Measurements from ENCODE around the gene PRKAG1.

The PRKAG1 gene

GRCh38 chr12:49036029-49036428 is 17.5 kb upstream of the PRKAG1 start:
- no peak for TF ChIP-seq CTCF (IDR thresholded peaks at IDR 0.05; ENCODE audit: low read depth, low read length, missing control alignments)
- Histone ChIP-seq H3K36me3 (replicated peaks) (peaks cover 85% of the 10 kb centered on the region), H3K4me3 (ENCODE audit: low read depth, low read length) (no peak overlapping the region), H3K27me3 (replicated peaks) (no peaks in the 10 kb centered on the region), H3K27ac (no peak overlapping the region)
- no peak for DNase-seq
- in situ Hi-C loops (cut with HindIII; ENCODE audit: low pct_ligation_motif_present, low sequenced_read_pairs) = no loop called here

- DNase-seq = no peak
- TF ChIP-seq CTCF (IDR thresholded peaks at IDR 0.05; ENCODE audit: low read depth, low read length, missing control alignments) = no peak
- H3K27me3 ChIP-seq (replicated peaks) = no peaks in the 10 kb centered on the region
- H3K27ac ChIP-seq = no peak overlapping the region
- H3K36me3 ChIP-seq (replicated peaks) = peaks cover 82% of the 10 kb centered on the region
- H3K4me3 ChIP-seq (ENCODE audit: low read depth, low read length) = no peak overlapping the region
- in situ Hi-C loops (cut with HindIII; ENCODE audit: low pct_ligation_motif_present, low sequenced_read_pairs) = no loop called here
Observed at GRCh38 chr12:49034286-49034622, 15.7 kb upstream of the PRKAG1 start.

- Histone ChIP-seq H3K4me3 (ENCODE audit: low read depth, low read length) (no peak overlapping the region), H3K27me3 (replicated peaks) (no peaks in the 10 kb centered on the region), H3K36me3 (replicated peaks) (peaks cover 82% of the 10 kb centered on the region), H3K27ac (no peak overlapping the region)
- in situ Hi-C loops (cut with HindIII; ENCODE audit: low pct_ligation_motif_present, low sequenced_read_pairs) = no loop called here
- DNase-seq = no peak
- TF ChIP-seq CTCF (IDR thresholded peaks at IDR 0.05; ENCODE audit: low read depth, low read length, missing control alignments) = no peak
Observed at GRCh38 chr12:49033611-49034285, 15.2 kb upstream of the PRKAG1 start.

- H3K36me3 ChIP-seq (replicated peaks) = peaks cover 84% of the 10 kb centered on the region
- H3K27ac ChIP-seq = no peak overlapping the region
- DNase-seq = no peak
- in situ Hi-C loops (cut with HindIII; ENCODE audit: low pct_ligation_motif_present, low sequenced_read_pairs) = no loop called here
- H3K4me3 ChIP-seq (ENCODE audit: low read depth, low read length) = no peak overlapping the region
- TF ChIP-seq CTCF (IDR thresholded peaks at IDR 0.05; ENCODE audit: low read depth, low read length, missing control alignments) = no peak
- H3K27me3 ChIP-seq (replicated peaks) = no peaks in the 10 kb centered on the region
Observed at GRCh38 chr12:49032679-49033447, 14.3 kb upstream of the PRKAG1 start.

GRCh38 chr12:49032276-49032675 is 13.7 kb upstream of the PRKAG1 start:
- Histone ChIP-seq H3K36me3 (replicated peaks) (peaks cover 84% of the 10 kb centered on the region), H3K27me3 (replicated peaks) (no peaks in the 10 kb centered on the region), H3K27ac (no peak overlapping the region), H3K4me3 (ENCODE audit: low read depth, low read length) (no peak overlapping the region)
- no peak for TF ChIP-seq CTCF (IDR thresholded peaks at IDR 0.05; ENCODE audit: low read depth, low read length, missing control alignments)
- in situ Hi-C loops (cut with HindIII; ENCODE audit: low pct_ligation_motif_present, low sequenced_read_pairs) = no loop called here
- DNase-seq = no peak
